PC-3 (cell line): ENCODE data around the gene CDK5RAP3. TPM values are rescaled to one million over a fixed set of nuclear protein-coding genes. Genes with fewer than 3 reads are reported as not detected.

Experiments
- ATAC-seq: fragments of 200-7000 bp; cut with Tn5 transposase; 2 replicates; pipeline ENCODE4 v1.9.1; 2020; ENCODE audit warnings: mild to moderate bottlenecking, moderate library complexity
- BruUV-seq: library from RNA; stranded (reverse); fragments of 400-500 nt; replicated peaks from 2 replicates; lab custom pipeline; 2021; lab: Mats Ljungman, UMichigan
- CTCF ChIA-PET: fragments of 300-600 bp; sonication (Branson Sonifier 250); formaldehyde crosslinking; loops from one replicate; lab custom pipeline; 2022; ENCODE audit warnings: antibody characterized with exemption; lab: Charles Lee
- POLR2A ChIA-PET: fragments of 300-600 bp; sonication (Branson Sonifier 250); formaldehyde crosslinking; loops from one replicate; lab custom pipeline; 2022; ENCODE audit warnings: antibody characterized with exemption; ENCODE audit not compliant: unreplicated experiment; lab: Charles Lee
- DNase-seq: peaks from one replicate; pipeline ENCODE4 v3.0.0-alpha.2; 2015
- H2AFZ ChIP-seq: fragments of 300-600 bp; sonication (generic); 2 replicates; pipeline ENCODE4 v1.6.0; 2016; ENCODE audit warnings: antibody characterized with exemption, low read length
- H3F3A ChIP-seq: fragments of 300-600 bp; sonication (generic); one replicate; pipeline ENCODE4 v1.6.0; 2017; ENCODE audit warnings: antibody characterized with exemption, low read length, control low read depth, mild to moderate bottlenecking; ENCODE audit not compliant: unreplicated experiment
- H3K27ac ChIP-seq: fragments of 300-600 bp; sonication (generic); 2 replicates; pipeline ENCODE4 v1.5.1; 2016; ENCODE audit warnings: mild to moderate bottlenecking, low read length
- H3K27me3 ChIP-seq: fragments of 300-600 bp; sonication (generic); 2 replicates; pipeline ENCODE4 v1.6.1; 2016; ENCODE audit warnings: low read length, mixed read lengths
- H3K36me3 ChIP-seq: fragments of 300-600 bp; sonication (generic); 2 replicates; pipeline ENCODE4 v1.6.1; 2016; ENCODE audit warnings: low read depth, mixed run types, low read length, mixed read lengths
- H3K4me1 ChIP-seq: fragments of 300-600 bp; sonication (generic); 2 replicates; pipeline ENCODE4 v1.5.1; 2016; ENCODE audit warnings: low read length; ENCODE audit not compliant: insufficient read depth
- H3K4me2 ChIP-seq: fragments of 300-600 bp; sonication (generic); 2 replicates; pipeline ENCODE4 v1.6.0; 2016; ENCODE audit warnings: low read length
- H3K4me3 ChIP-seq: fragments of 300-600 bp; sonication (generic); 2 replicates; pipeline ENCODE4 v1.5.1; 2016; ENCODE audit warnings: mild to moderate bottlenecking, low read length, mixed read lengths
- H3K79me2 ChIP-seq: fragments of 300-600 bp; sonication (generic); 2 replicates; pipeline ENCODE4 v1.6.1; 2017; ENCODE audit warnings: low read length, mixed read lengths
- H3K9ac ChIP-seq: fragments of 300-600 bp; sonication (generic); 2 replicates; pipeline ENCODE4 v1.6.0; 2016; ENCODE audit warnings: mild to moderate bottlenecking, low read length
- H3K9me2 ChIP-seq: fragments of 300-600 bp; sonication (generic); replicated peaks from 2 replicates; pipeline ENCODE4 v1.6.1; 2016; ENCODE audit warnings: mixed run types, low read length, mixed read lengths
- H3K9me3 ChIP-seq: fragments of 300-600 bp; sonication (generic); 2 replicates; pipeline ENCODE4 v1.6.1; 2016; ENCODE audit warnings: low read length, mixed read lengths
- H4K20me1 ChIP-seq: fragments of 300-600 bp; sonication (generic); 2 replicates; pipeline ENCODE4 v1.6.1; 2016; ENCODE audit warnings: low read length, mixed read lengths
- CTCF ChIP-seq: fragments of 300-600 bp; sonication (generic); conservative IDR thresholded peaks from 2 replicates; pipeline ENCODE4 v1.5.1; 2017; ENCODE audit warnings: antibody characterized with exemption, low read depth, mild to moderate bottlenecking, low read length
- EZH2 ChIP-seq: fragments of 300-600 bp; sonication (generic); IDR thresholded peaks from one replicate; pipeline ENCODE4 v1.6.1; 2017; ENCODE audit warnings: antibody characterized with exemption, mild to moderate bottlenecking, low read length; ENCODE audit not compliant: unreplicated experiment
- EZH2phosphoT487 ChIP-seq: fragments of 300-600 bp; sonication (generic); IDR thresholded peaks from 2 replicates; pipeline ENCODE4 v1.6.1; 2018; ENCODE audit warnings: mild to moderate bottlenecking, antibody characterized with exemption, low read length, borderline replicate concordance
- intact Hi-C: fragments of 100-400 bp; cut with micrococcal nuclease; formaldehyde crosslinking; loops from 2 replicates; pipeline ENCODE4 v1.9.0; 2023
- total RNA-seq: library from RNA; depleted of rRNA; stranded (reverse); fragments of >200 nt; gene quantifications from 2 replicates; pipeline ENCODE4 v1.2.3, GENCODE V29; 2014

Gene CDK5RAP3
- total RNA-seq, 1 experiment from 2014 or later = 193 TPM

- Histone ChIP-seq H3K27me3 (no peaks in the 10 kb centered on the region), H3K9ac (no peak overlapping the region), H3K4me2 (no peak overlapping the region), H3K36me3 (no peaks in the 10 kb centered on the region), H3K9me2 (no peaks in the 10 kb centered on the region), H3K4me3 (no peak overlapping the region), H2AFZ (no peak overlapping the region), H3K9me3 (no peaks in the 10 kb centered on the region), H3K79me2 (peaks cover 1% of the 10 kb centered on the region), H3F3A (no peaks in the 10 kb centered on the region), H3K27ac (peak overlapping the region; percentile 92), H3K4me1 (peaks cover 36% of the 10 kb centered on the region), H4K20me1 (no peaks in the 10 kb centered on the region)
- intact Hi-C loops = no loop called here
- CTCF ChIA-PET = no interaction called here
- no peak for TF ChIP-seq EZH2phosphoT487
- no peak for TF ChIP-seq EZH2
- no peak for TF ChIP-seq CTCF
- ATAC-seq (peak; percentile 12), DNase-seq (peak; percentile 38)
- no TSS peak for BruUV-seq
- POLR2A ChIA-PET = no interaction called here
Observed at GRCh38 chr17:47966079-47966519, 4.8 kb upstream of the CDK5RAP3 start.

- Histone ChIP-seq H3K4me1 (peaks cover 49% of the 10 kb centered on the region), H3K9ac (peak overlapping the region; percentile 61)
Observed at GRCh38 chr17:47967607-47968252, 3.2 kb upstream of the CDK5RAP3 start.

More at GRCh38 chr17:47967607-47968252, 3.2 kb upstream of the CDK5RAP3 start:
- ChIA-PET POLR2A (interaction anchor here (0.7 to 1.1 kb wide), 3 partner anchors 10 to 26 kb away, joined by 3 to 4 read pairs (median 3); partner anchors contain the start of genes PNPO and PRR15L), CTCF (interaction anchor here (1.0 to 2.0 kb wide), 5 partner anchors 18 to 58 kb away, joined by 5 to 10 read pairs (median 6); no protein-coding TSS in a partner anchor)
- intact Hi-C loops = no loop called here
- no peaks in the 10 kb centered on the region for H3F3A ChIP-seq
- H2AFZ ChIP-seq = peak overlapping the region; percentile 41
- DNase-seq = peak; percentile 98
- no peaks in the 10 kb centered on the region; the same call in 1 of the 2 replicates for H3K36me3 ChIP-seq
- peaks cover 18% of the 10 kb centered on the region for H3K79me2 ChIP-seq
- peak overlapping the region; percentile 38 for H3K4me2 ChIP-seq
- no peak overlapping the region for H3K4me3 ChIP-seq
- peak overlapping the region; percentile 92 for H3K27ac ChIP-seq
- TF ChIP-seq EZH2phosphoT487 = no peak
- no peak for TF ChIP-seq EZH2
- no peak for TF ChIP-seq CTCF
- TSS peak; percentile 69 for BruUV-seq
- no peaks in the 10 kb centered on the region for H3K9me2 ChIP-seq
- H3K9me3 ChIP-seq = no peaks in the 10 kb centered on the region
- peak; percentile 59 for ATAC-seq
- H3K27me3 ChIP-seq = no peaks in the 10 kb centered on the region
- no peaks in the 10 kb centered on the region for H4K20me1 ChIP-seq
